SU-DHL-6 (cell line): ENCODE data around the gene ARFGAP1.

Source experiments
- H2AFZ ChIP-seq: fragments of 200-600 bp; sonication (generic); 2 replicates; pipeline ENCODE4 v1.6.1; 2014; ENCODE audit warnings: low read depth, mild to moderate bottlenecking, moderate library complexity, mixed read lengths, antibody characterized with exemption, low read length; ENCODE audit not compliant: severe bottlenecking
- H3F3A ChIP-seq: fragments of 200-600 bp; shearing (Covaris generic); 2 replicates; pipeline ENCODE4 v1.6.0; 2016; ENCODE audit warnings: antibody characterized with exemption, mild to moderate bottlenecking; ENCODE audit not compliant: insufficient read depth
- H3K27ac ChIP-seq: fragments of 200-600 bp; sonication (generic); 2 replicates; pipeline ENCODE4 v1.5.1; 2016; ENCODE audit warnings: low read depth, mild to moderate bottlenecking, low read length, moderate library complexity, mixed read lengths
- H3K27me3 ChIP-seq: fragments of 200-600 bp; sonication (generic), shearing (Covaris generic); 2 replicates; pipeline ENCODE4 v1.6.0; 2014; ENCODE audit warnings: mild to moderate bottlenecking, low read length
- H3K36me3 ChIP-seq: fragments of 200-600 bp; sonication (generic); 2 replicates; pipeline ENCODE4 v1.6.1; 2014; ENCODE audit warnings: mild to moderate bottlenecking, low read length, mixed read lengths
- H3K4me2 ChIP-seq: fragments of 300-600, 200-600 bp; shearing (Covaris generic), sonication (generic); 2 replicates; pipeline ENCODE4 v1.6.0; 2014; ENCODE audit warnings: low read length, low read depth, mild to moderate bottlenecking; ENCODE audit not compliant: poor library complexity, severe bottlenecking
- H3K4me3 ChIP-seq: fragments of 200-600 bp; sonication (generic); 2 replicates; pipeline ENCODE4 v1.5.1; 2014; ENCODE audit warnings: antibody characterized with exemption, low read length, mild to moderate bottlenecking, mixed read lengths; ENCODE audit not compliant: insufficient read depth, poor library complexity, severe bottlenecking
- H3K79me2 ChIP-seq: fragments of 200-600 bp; sonication (generic); 2 replicates; pipeline ENCODE4 v1.6.1; 2014; ENCODE audit warnings: mild to moderate bottlenecking, low read length, moderate library complexity; ENCODE audit not compliant: insufficient read depth
- H3K9ac ChIP-seq: fragments of 200-600 bp; sonication (generic); 2 replicates; pipeline ENCODE4 v1.7.0; 2014; ENCODE audit warnings: mild to moderate bottlenecking, low read length
- H3K9me2 ChIP-seq: fragments of 200-600 bp; sonication (generic); replicated peaks from 2 replicates; pipeline ENCODE4 v1.6.1; 2014; ENCODE audit warnings: low read length; ENCODE audit not compliant: insufficient read depth
- H3K9me3 ChIP-seq: fragments of 200-600 bp; sonication (generic); 2 replicates; pipeline ENCODE4 v1.6.1; 2014; ENCODE audit warnings: low read length, mixed read lengths; ENCODE audit not compliant: insufficient read depth
- H4K20me1 ChIP-seq: fragments of 200-600 bp; sonication (generic); 2 replicates; pipeline ENCODE4 v1.6.1; 2014; ENCODE audit warnings: low read depth, mild to moderate bottlenecking, antibody characterized with exemption, low read length, moderate library complexity, mixed read lengths
- CTCF ChIP-seq: fragments of 200-600 bp; sonication (generic); IDR thresholded peaks from one replicate; pipeline ENCODE4 v1.5.1; 2017; ENCODE audit warnings: antibody characterized with exemption, mild to moderate bottlenecking, low read length, moderate library complexity; ENCODE audit not compliant: insufficient read depth, poor library complexity, severe bottlenecking
- EZH2phosphoT487 ChIP-seq: fragments of 200-600 bp; sonication (generic), shearing (Covaris generic); conservative IDR thresholded peaks from 2 replicates; pipeline ENCODE4 v1.6.1; 2018; ENCODE audit warnings: mild to moderate bottlenecking, antibody characterized with exemption, low read length, moderate library complexity, mixed read lengths

ARFGAP1 gene

DNA sequence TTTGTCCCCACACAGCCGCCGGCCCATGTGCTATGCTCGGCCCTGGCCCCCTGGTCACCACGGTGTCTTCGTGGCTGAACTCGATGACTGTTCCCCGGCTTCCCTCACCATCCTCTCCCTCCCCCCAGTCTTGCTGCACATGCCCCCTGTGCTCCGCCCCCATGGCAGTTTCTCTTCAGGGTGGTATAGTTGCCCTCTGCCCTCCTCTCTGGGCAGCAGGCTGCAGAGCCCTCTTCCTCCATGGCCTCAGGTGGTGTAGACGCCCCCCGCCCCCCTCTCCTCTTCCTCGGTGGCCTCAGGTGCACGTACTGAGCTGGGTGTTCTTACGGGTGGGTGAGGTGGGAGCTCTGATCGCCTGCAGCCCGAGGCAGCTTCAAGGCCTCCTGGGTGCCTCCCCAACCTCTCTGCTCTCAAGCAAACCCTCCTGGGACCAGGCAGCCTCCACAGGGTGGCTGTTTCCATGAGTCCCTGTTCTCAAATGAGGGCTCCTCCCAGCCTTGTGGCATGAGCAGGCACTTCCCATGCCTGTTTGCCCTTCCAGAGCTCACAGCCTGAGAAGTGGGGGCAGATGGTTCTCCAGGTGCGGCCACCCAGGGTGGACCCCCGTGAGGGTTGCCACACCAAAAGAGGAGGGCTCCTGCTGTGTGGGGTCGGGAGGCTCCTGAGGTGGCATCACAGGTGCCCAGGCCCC is 45.1 kb downstream of the ARFGAP1 start:
- Histone ChIP-seq H3K79me2 (no peaks in the 10 kb centered on the region), H3K9ac (no peak overlapping the region), H3K36me3 (no peaks in the 10 kb centered on the region), H3K4me3 (no peak overlapping the region), H4K20me1 (no peaks in the 10 kb centered on the region), H3F3A (no peaks in the 10 kb centered on the region), H2AFZ (no peak overlapping the region), H3K27ac (no peak overlapping the region), H3K4me2 (no peak overlapping the region), H3K9me3 (no peaks in the 10 kb centered on the region), H3K27me3 (no peaks in the 10 kb centered on the region), H3K9me2 (no peaks in the 10 kb centered on the region)
- TF ChIP-seq CTCF (no peak), EZH2phosphoT487 (no peak)

DNA sequence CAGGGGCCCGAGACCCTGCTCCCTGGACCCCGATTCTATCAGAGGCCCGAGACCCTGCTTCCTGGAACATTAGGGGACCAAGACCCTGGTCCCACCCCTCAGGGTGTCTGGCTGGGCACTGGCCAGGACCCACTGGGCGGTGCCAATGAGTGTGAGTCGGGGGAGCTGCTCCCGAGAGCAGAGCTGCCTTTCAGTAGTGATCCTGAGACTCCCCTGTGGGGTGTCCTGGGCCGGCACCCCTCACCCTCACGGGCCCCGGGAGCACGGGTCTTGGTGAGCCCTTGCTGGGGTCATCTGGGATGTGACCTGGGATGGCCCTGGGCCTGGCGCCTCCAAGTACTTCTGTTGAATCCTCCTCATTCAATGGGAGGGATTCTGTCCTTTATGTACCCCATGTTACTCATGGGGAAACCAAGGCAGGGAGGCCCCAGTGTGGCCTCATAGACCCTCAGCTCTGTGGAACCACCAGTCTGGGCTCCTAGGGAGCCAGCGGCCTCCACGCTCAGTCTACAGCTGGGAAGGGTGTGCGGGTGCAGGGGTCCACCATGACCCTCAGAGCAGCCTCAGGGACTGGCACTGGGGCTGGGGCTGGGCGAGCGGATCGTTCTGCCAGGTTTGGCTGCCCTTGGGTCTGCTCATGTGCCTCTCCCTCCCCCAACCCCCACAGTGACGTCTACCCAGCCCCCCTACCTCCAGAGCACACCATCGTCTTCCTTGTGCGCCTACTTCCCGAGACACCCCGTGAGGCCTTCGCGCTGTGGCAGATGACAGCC is 46.0 kb downstream of the ARFGAP1 start:
- Histone ChIP-seq H3F3A (no peaks in the 10 kb centered on the region), H3K9ac (no peak overlapping the region), H3K79me2 (no peaks in the 10 kb centered on the region), H3K4me3 (no peak overlapping the region), H3K4me2 (no peak overlapping the region), H3K9me3 (no peaks in the 10 kb centered on the region), H3K27me3 (no peaks in the 10 kb centered on the region), H3K36me3 (no peaks in the 10 kb centered on the region), H4K20me1 (no peaks in the 10 kb centered on the region), H2AFZ (no peak overlapping the region), H3K27ac (no peak overlapping the region), H3K9me2 (no peaks in the 10 kb centered on the region)
- TF ChIP-seq CTCF: no peak
- no peak for TF ChIP-seq EZH2phosphoT487

DNA sequence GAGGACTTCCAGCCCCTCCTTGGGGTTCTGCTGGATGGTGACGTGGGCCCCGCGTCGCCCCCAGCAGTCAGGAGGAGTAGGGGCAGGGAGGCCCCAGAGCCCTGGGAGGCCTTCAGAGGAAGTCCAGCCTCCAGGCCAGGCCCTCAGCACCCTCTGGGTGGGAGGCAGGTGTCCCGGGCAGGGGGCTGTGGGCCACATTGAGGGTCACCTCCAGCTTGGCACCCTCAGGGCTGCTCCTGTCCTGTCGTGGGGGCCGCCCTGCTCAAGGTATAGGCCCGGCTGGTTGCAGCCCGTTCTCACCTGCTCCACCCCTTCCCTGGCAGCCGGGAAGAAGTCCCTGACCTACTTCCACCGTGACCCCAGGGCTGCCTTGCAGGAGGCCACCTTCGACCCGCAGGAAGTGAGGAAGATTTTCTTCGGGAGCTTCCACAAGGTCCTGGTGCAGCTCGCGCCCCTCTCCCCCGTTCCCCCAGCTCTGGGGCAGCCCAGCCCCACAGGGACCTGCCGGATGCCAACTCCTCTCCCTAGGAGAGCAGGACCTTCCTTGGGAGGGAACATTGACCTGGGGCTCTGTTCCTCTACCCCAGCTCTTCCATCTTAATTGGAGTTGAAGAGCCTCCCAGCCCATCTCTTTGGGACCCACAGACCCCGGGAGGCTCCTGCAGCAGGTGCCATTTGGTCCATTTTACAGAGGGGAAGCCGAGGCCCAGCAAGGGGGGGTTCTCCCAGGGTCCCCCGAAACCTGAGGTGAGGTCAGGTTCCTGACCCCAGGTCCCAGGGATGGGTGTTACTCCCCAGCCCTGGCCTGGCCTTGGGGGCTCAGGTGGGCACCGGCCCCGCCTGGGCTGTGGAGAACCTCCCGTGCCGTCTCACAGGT is 46.8 kb downstream of the ARFGAP1 start:
- Histone ChIP-seq H2AFZ (no peak overlapping the region), H3K4me2 (no peak overlapping the region), H3K4me3 (no peak overlapping the region), H3K9ac (no peak overlapping the region), H3F3A (no peaks in the 10 kb centered on the region), H4K20me1 (no peaks in the 10 kb centered on the region), H3K79me2 (no peaks in the 10 kb centered on the region), H3K36me3 (no peaks in the 10 kb centered on the region), H3K27ac (no peak overlapping the region), H3K9me3 (no peaks in the 10 kb centered on the region), H3K27me3 (no peaks in the 10 kb centered on the region), H3K9me2 (no peaks in the 10 kb centered on the region)
- TF ChIP-seq EZH2phosphoT487 (no peak), CTCF (no peak)
